Skin of body (tissue), 2 donors: ENCODE data around the gene IL31RA. TPM values are rescaled to one million over a fixed set of nuclear protein-coding genes. Genes with fewer than 3 reads are reported as not detected.

Experiments
- small RNA-seq: library from RNA; depleted of rRNA; stranded (forward); fragments of <200 nt; gene quantifications from one replicate; pipeline ENCODE3, GENCODE V24; 2014; ENCODE audit warnings: low replicate concordance
- total RNA-seq: library from RNA; depleted of rRNA; stranded (reverse); fragments of >200 nt; gene quantifications from one replicate; pipeline ENCODE4 v1.2.3, GENCODE V29; 2014

The IL31RA gene
- total RNA-seq, 1 donor from 2014 or later: 13.2 TPM

Small RNA genes lying within 50 kb of the gene (small RNA-seq; reads per million reads assigned to genes)
- not detected for gene AC016596.1

Other genes starting within 250 kb of the IL31RA start
- 43.7 TPM for gene SLC38A9, start 139.0 kb upstream of the IL31RA start, total RNA-seq
- not detected for gene DDX4, start 113.3 kb upstream of the IL31RA start, total RNA-seq
- 164 TPM for gene IL6ST, start 143.6 kb downstream of the IL31RA start, total RNA-seq